GM06990 (cell line): ENCODE data around the gene SCUBE1.

Experiments used
- DNase-seq: peaks from one replicate; pipeline ENCODE4 v3.0.0-alpha.2; 2011; ENCODE audit not compliant: insufficient read length; ENCODE audit errors: extremely low read depth
- H3K27me3 ChIP-seq: replicated peaks from 2 replicates; pipeline ENCODE4 v1.6.0; 2011; ENCODE audit warnings: low read length; ENCODE audit not compliant: control insufficient read depth, insufficient read depth
- H3K36me3 ChIP-seq: 2 replicates; pipeline ENCODE4 v1.5.1; 2011; ENCODE audit warnings: low read length; ENCODE audit not compliant: control insufficient read depth, insufficient read depth
- H3K4me3 ChIP-seq: replicated peaks from 2 replicates; pipeline ENCODE4 v1.5.1; 2011; ENCODE audit warnings: low read depth, mild to moderate bottlenecking, control low read depth, low read length
- CTCF ChIP-seq: IDR thresholded peaks from 2 replicates; pipeline ENCODE4 v1.5.1; 2011; ENCODE audit warnings: low read length, control low read depth, mild to moderate bottlenecking, inconsistent platforms; ENCODE audit not compliant: insufficient read depth, poor library complexity, severe bottlenecking

The SCUBE1 gene

GRCh38 chr22:43337385-43337784 lies 5.8 kb downstream of the SCUBE1 start:
- DNase-seq = no peak
- peaks cover 3% of the 10 kb centered on the region for H3K27me3 ChIP-seq
- no peak overlapping the region for H3K4me3 ChIP-seq
- no peaks in the 10 kb centered on the region for H3K36me3 ChIP-seq
- TF ChIP-seq CTCF = no peak

- no peak overlapping the region for H3K4me3 ChIP-seq
- no peaks in the 10 kb centered on the region; the same call in none of the 2 replicates for H3K27me3 ChIP-seq
- H3K36me3 ChIP-seq = no peaks in the 10 kb centered on the region
- TF ChIP-seq CTCF = no peak
- DNase-seq = no peak
Observed at GRCh38 chr22:43334378-43334777, 8.8 kb downstream of the SCUBE1 start.

GRCh38 chr22:43333978-43334377 lies 9.2 kb downstream of the SCUBE1 start:
- Histone ChIP-seq H3K27me3 (no peaks in the 10 kb centered on the region; the same call in 1 of the 2 replicates), H3K4me3 (no peak overlapping the region), H3K36me3 (no peaks in the 10 kb centered on the region)
- no peak for TF ChIP-seq CTCF
- DNase-seq = no peak

GRCh38 chr22:43333156-43333555 lies 10.0 kb downstream of the SCUBE1 start:
- Histone ChIP-seq H3K4me3 (no peak overlapping the region), H3K36me3 (no peaks in the 10 kb centered on the region), H3K27me3 (no peaks in the 10 kb centered on the region; the same call in 1 of the 2 replicates)
- no peak for DNase-seq
- TF ChIP-seq CTCF = no peak

- no peak for DNase-seq
- peaks cover 2% of the 10 kb centered on the region; the same call in 1 of the 2 replicates for H3K27me3 ChIP-seq
- H3K4me3 ChIP-seq = no peak overlapping the region
- TF ChIP-seq CTCF = no peak
- no peaks in the 10 kb centered on the region for H3K36me3 ChIP-seq
Observed at GRCh38 chr22:43331698-43332097, 11.5 kb downstream of the SCUBE1 start.

- Histone ChIP-seq H3K4me3 (no peak overlapping the region), H3K27me3 (peaks cover 2% of the 10 kb centered on the region; the same call in 1 of the 2 replicates), H3K36me3 (no peaks in the 10 kb centered on the region)
- no peak for TF ChIP-seq CTCF
- DNase-seq = no peak
Observed at GRCh38 chr22:43331069-43331451, 12.1 kb downstream of the SCUBE1 start.
